PC-3 (cell line): ENCODE data around the gene FAM151B. TPM values are rescaled to one million over a fixed set of nuclear protein-coding genes. Genes with fewer than 3 reads are reported as not detected.

Source experiments
- ATAC-seq: fragments of 200-7000 bp; cut with Tn5 transposase; 2 replicates; pipeline ENCODE4 v1.9.1; 2020; ENCODE audit warnings: mild to moderate bottlenecking, moderate library complexity
- BruUV-seq: library from RNA; stranded (reverse); fragments of 400-500 nt; replicated peaks from 2 replicates; lab custom pipeline; 2021; lab: Mats Ljungman, UMichigan
- CTCF ChIA-PET: fragments of 300-600 bp; sonication (Branson Sonifier 250); formaldehyde crosslinking; loops from one replicate; lab custom pipeline; 2022; ENCODE audit warnings: antibody characterized with exemption; lab: Charles Lee
- POLR2A ChIA-PET: fragments of 300-600 bp; sonication (Branson Sonifier 250); formaldehyde crosslinking; loops from one replicate; lab custom pipeline; 2022; ENCODE audit warnings: antibody characterized with exemption; ENCODE audit not compliant: unreplicated experiment; lab: Charles Lee
- DNase-seq: peaks from one replicate; pipeline ENCODE4 v3.0.0-alpha.2; 2015
- H2AFZ ChIP-seq: fragments of 300-600 bp; sonication (generic); 2 replicates; pipeline ENCODE4 v1.6.0; 2016; ENCODE audit warnings: antibody characterized with exemption, low read length
- H3F3A ChIP-seq: fragments of 300-600 bp; sonication (generic); one replicate; pipeline ENCODE4 v1.6.0; 2017; ENCODE audit warnings: antibody characterized with exemption, low read length, control low read depth, mild to moderate bottlenecking; ENCODE audit not compliant: unreplicated experiment
- H3K27ac ChIP-seq: fragments of 300-600 bp; sonication (generic); 2 replicates; pipeline ENCODE4 v1.5.1; 2016; ENCODE audit warnings: mild to moderate bottlenecking, low read length
- H3K27me3 ChIP-seq: fragments of 300-600 bp; sonication (generic); 2 replicates; pipeline ENCODE4 v1.6.1; 2016; ENCODE audit warnings: low read length, mixed read lengths
- H3K36me3 ChIP-seq: fragments of 300-600 bp; sonication (generic); 2 replicates; pipeline ENCODE4 v1.6.1; 2016; ENCODE audit warnings: low read depth, mixed run types, low read length, mixed read lengths
- H3K4me1 ChIP-seq: fragments of 300-600 bp; sonication (generic); 2 replicates; pipeline ENCODE4 v1.5.1; 2016; ENCODE audit warnings: low read length; ENCODE audit not compliant: insufficient read depth
- H3K4me2 ChIP-seq: fragments of 300-600 bp; sonication (generic); 2 replicates; pipeline ENCODE4 v1.6.0; 2016; ENCODE audit warnings: low read length
- H3K4me3 ChIP-seq: fragments of 300-600 bp; sonication (generic); 2 replicates; pipeline ENCODE4 v1.5.1; 2016; ENCODE audit warnings: mild to moderate bottlenecking, low read length, mixed read lengths
- H3K79me2 ChIP-seq: fragments of 300-600 bp; sonication (generic); 2 replicates; pipeline ENCODE4 v1.6.1; 2017; ENCODE audit warnings: low read length, mixed read lengths
- H3K9ac ChIP-seq: fragments of 300-600 bp; sonication (generic); 2 replicates; pipeline ENCODE4 v1.6.0; 2016; ENCODE audit warnings: mild to moderate bottlenecking, low read length
- H3K9me2 ChIP-seq: fragments of 300-600 bp; sonication (generic); replicated peaks from 2 replicates; pipeline ENCODE4 v1.6.1; 2016; ENCODE audit warnings: mixed run types, low read length, mixed read lengths
- H3K9me3 ChIP-seq: fragments of 300-600 bp; sonication (generic); 2 replicates; pipeline ENCODE4 v1.6.1; 2016; ENCODE audit warnings: low read length, mixed read lengths
- H4K20me1 ChIP-seq: fragments of 300-600 bp; sonication (generic); 2 replicates; pipeline ENCODE4 v1.6.1; 2016; ENCODE audit warnings: low read length, mixed read lengths
- EZH2 ChIP-seq: fragments of 300-600 bp; sonication (generic); IDR thresholded peaks from one replicate; pipeline ENCODE4 v1.6.1; 2017; ENCODE audit warnings: antibody characterized with exemption, mild to moderate bottlenecking, low read length; ENCODE audit not compliant: unreplicated experiment
- EZH2phosphoT487 ChIP-seq: fragments of 300-600 bp; sonication (generic); IDR thresholded peaks from 2 replicates; pipeline ENCODE4 v1.6.1; 2018; ENCODE audit warnings: mild to moderate bottlenecking, antibody characterized with exemption, low read length, borderline replicate concordance
- intact Hi-C: fragments of 100-400 bp; cut with micrococcal nuclease; formaldehyde crosslinking; loops from 2 replicates; pipeline ENCODE4 v1.9.0; 2023
- total RNA-seq: library from RNA; depleted of rRNA; stranded (reverse); fragments of >200 nt; gene quantifications from 2 replicates; pipeline ENCODE4 v1.2.3, GENCODE V29; 2014
- TF ChIP-seq, protein P1 (sequence below): fragments of 300-600 bp; sonication (generic); conservative IDR thresholded peaks from 2 replicates; pipeline ENCODE4 v1.5.1; 2017; ENCODE audit warnings: antibody characterized with exemption, low read depth, mild to moderate bottlenecking, low read length

The FAM151B gene
- total RNA-seq, 1 experiment from 2014 or later, result 1.7 TPM

DNA sequence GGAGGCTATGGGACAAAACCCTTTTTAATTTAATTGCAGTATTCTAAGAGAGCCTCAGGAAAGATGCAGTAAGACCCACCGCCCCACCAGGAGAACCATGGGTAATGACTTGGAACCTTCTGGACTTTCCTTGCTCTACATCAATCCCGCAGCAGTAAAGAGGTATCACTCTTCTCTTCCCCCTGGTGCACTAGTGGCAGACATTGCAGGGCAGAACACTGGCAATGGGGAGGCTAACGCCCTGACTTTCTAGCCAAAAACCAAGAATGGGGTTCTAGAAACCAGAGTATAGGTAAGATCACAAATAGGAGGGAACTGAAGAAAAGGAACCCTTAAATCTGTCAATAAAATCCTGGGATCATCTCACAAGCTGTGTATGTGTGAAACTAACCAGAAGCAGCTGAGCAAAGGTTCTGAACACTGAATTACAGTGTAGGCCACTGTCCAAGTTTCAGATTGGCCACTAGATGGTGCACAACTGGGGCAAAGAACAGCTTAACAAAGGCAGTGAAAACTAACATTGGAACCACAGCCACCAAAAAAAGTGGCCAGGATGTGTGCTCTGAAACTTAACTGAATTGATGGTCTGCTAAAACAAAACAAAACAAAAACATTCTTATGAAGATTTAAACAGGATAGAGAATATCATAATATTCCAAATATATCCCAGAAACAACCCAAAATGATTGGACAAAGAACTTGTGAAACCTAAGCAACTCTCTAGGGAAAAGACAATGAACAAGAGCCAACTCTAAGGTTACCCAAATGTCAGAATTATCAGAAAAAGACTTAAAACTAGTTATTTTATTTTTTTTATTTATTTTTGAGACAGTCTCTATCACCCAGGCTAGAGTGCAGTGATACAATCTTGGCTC is 6.6 kb upstream of the FAM151B start:
- intact Hi-C loops, result loop anchor here (2.0 kb wide), 1 partner anchor 192 kb away; no protein-coding TSS in a partner anchor
- no peaks in the 10 kb centered on the region for H3K4me1 ChIP-seq
- H3K79me2 ChIP-seq, result no peaks in the 10 kb centered on the region
- CTCF ChIA-PET, result interaction anchor here (0.6 kb wide), 1 partner anchor 191 kb away, joined by 4 read pairs; no protein-coding TSS in a partner anchor
- DNase-seq (peak; percentile 66), ATAC-seq (peak; percentile 69)
- no peak overlapping the region for H3K4me3 ChIP-seq
- no peaks in the 10 kb centered on the region for H3K9me2 ChIP-seq
- no peaks in the 10 kb centered on the region for H3K27me3 ChIP-seq
- H3K4me2 ChIP-seq, result no peak overlapping the region
- no peaks in the 10 kb centered on the region for H4K20me1 ChIP-seq
- no peak overlapping the region for H3K9ac ChIP-seq
- TF ChIP-seq EZH2phosphoT487, result no peak
- TF ChIP-seq EZH2, result no peak
- TF ChIP-seq, protein P1, sequence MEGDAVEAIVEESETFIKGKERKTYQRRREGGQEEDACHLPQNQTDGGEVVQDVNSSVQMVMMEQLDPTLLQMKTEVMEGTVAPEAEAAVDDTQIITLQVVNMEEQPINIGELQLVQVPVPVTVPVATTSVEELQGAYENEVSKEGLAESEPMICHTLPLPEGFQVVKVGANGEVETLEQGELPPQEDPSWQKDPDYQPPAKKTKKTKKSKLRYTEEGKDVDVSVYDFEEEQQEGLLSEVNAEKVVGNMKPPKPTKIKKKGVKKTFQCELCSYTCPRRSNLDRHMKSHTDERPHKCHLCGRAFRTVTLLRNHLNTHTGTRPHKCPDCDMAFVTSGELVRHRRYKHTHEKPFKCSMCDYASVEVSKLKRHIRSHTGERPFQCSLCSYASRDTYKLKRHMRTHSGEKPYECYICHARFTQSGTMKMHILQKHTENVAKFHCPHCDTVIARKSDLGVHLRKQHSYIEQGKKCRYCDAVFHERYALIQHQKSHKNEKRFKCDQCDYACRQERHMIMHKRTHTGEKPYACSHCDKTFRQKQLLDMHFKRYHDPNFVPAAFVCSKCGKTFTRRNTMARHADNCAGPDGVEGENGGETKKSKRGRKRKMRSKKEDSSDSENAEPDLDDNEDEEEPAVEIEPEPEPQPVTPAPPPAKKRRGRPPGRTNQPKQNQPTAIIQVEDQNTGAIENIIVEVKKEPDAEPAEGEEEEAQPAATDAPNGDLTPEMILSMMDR, result peak; percentile 76
- BruUV-seq, result no TSS peak
- H3K9me3 ChIP-seq, result no peaks in the 10 kb centered on the region
- H3K27ac ChIP-seq, result no peak overlapping the region
- H3K36me3 ChIP-seq, result peaks cover 4% of the 10 kb centered on the region
- no peak overlapping the region for H2AFZ ChIP-seq
- POLR2A ChIA-PET, result no interaction called here
- no peaks in the 10 kb centered on the region for H3F3A ChIP-seq

DNA sequence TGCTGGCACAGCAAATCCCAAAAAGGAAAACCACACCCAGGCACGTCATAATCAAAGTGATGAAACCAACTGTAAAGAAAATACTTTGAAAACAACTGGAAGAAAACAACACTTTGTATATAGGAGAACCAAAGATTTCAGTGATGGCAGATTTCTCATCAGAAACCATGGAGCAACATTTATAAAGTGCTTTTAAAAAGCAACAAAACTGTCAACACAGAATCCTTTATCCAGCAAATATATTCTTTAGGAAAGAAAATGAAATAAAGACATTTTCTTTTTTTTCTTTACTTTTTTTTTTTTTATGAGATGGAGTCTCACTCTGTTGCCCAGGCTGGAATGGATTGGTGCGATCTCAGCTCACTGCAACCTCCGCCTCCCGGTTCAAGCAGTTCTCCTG is 5.3 kb upstream of the FAM151B start:
- Histone ChIP-seq H2AFZ (no peak overlapping the region), H3K9ac (no peak overlapping the region), H3K9me2 (no peaks in the 10 kb centered on the region), H3K4me2 (no peak overlapping the region), H4K20me1 (no peaks in the 10 kb centered on the region), H3K27ac (no peak overlapping the region), H3K9me3 (no peaks in the 10 kb centered on the region), H3K27me3 (no peaks in the 10 kb centered on the region), H3K79me2 (no peaks in the 10 kb centered on the region), H3K4me3 (no peak overlapping the region), H3F3A (no peaks in the 10 kb centered on the region), H3K4me1 (peaks cover 9% of the 10 kb centered on the region), H3K36me3 (peaks cover 4% of the 10 kb centered on the region)
- intact Hi-C loops, result no loop called here
- DNase-seq, result no peak
- TF ChIP-seq EZH2, result no peak
- TF ChIP-seq, protein P1, result no peak
- TF ChIP-seq EZH2phosphoT487, result no peak
- ChIA-PET POLR2A (no interaction called here), CTCF (no interaction called here)
- BruUV-seq, result no TSS peak
- ATAC-seq, result no peak
